ENCODE measurements around the gene SH3RF2.

The SH3RF2 gene

DNA sequence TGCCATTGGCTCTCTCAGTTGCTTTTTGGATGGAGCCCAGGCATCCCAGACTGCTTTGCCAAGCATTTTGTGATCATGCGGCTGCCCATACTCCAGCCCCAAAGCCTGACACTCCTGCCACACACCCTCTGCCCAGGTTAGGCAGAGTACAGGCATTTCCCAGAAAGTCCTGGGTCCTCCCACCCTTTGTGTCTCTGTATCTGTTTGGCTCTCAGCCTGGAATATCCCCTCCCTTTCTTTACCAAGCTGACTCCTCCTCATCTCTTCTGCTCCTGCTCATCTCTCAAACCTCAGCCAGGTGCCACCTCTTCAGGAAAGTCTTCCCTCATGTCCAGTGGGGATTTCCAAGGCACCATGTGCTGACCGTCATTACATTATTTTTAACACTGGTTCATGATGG, 14.3 kb upstream of the SH3RF2 start:
- no peak for DNase-seq (ENCODE audit: low read depth in 2 of 2)

DNA sequence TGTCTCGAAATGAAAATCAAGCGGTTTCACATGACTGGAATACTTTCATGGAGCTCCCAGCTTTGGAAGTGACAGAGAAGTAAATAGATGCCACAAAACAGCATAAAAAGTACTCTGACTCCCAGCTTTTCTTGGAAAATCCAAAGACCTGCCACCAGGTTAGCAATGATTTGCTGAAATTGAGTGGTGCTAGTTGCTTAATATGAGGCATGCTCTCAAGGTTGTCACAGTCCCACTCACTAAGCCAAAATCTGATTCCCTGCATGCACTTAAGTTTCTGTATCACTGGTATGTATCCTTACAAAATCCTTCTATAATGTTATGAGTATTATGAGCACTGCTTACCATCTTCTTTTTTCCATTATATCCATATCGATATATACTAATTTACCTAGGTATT, 13.0 kb upstream of the SH3RF2 start:
- no peak for DNase-seq (ENCODE audit: low read depth in 2 of 2)

DNA sequence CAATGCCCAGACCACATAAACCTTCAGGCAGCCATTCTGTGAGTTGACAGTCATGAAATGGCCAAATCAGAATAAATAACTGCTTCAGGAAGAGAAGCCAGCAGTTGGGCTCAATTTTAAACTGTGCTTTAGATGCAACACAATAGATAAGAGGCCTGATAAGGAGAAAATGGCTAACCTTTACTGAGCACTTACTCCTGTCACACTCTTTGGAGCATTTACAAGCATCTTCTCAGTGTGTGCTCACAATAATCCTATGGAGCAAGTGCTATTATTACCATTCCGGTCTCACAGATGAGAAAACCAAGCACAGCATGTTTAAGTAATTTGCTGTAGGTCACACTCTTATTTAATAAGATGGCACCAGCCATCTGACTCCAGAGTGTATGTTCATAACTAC, 11.5 kb upstream of the SH3RF2 start:
- DNase-seq (ENCODE audit: low read depth in 2 of 2): no peak

GRCh38 chr5:145925353-145925752, 11.0 kb upstream of the SH3RF2 start:
- no peak for DNase-seq (ENCODE audit: low read depth in 2 of 2)

- DNase-seq (ENCODE audit: low read depth in 2 of 2): no peak
Observed at GRCh38 chr5:145925803-145926202, 10.6 kb upstream of the SH3RF2 start.

GRCh38 chr5:145931718-145932117, 4.7 kb upstream of the SH3RF2 start:
- DNase-seq (ENCODE audit: low read depth in 2 of 2): no peak

DNA sequence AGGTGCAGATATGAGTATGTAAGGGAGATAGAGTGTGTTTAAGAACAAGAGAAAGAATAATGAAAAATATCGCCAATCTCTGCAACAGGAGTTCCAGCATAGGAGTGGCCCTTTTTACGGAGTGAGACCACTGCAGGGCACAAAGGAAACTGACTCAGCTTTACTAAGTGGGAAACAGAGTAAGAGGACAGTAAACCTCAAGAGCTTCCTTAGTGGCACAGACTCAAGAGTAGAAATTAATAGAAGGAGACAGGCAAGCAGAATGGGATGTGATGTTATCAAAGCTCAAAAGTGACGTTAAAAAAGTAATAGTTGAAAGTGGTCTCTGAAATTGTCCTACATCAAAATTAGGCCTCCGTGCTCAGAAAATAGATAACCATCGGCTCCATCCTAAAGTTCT, 2.1 kb upstream of the SH3RF2 start:
- no peak for DNase-seq (ENCODE audit: low read depth in 2 of 2)

DNA sequence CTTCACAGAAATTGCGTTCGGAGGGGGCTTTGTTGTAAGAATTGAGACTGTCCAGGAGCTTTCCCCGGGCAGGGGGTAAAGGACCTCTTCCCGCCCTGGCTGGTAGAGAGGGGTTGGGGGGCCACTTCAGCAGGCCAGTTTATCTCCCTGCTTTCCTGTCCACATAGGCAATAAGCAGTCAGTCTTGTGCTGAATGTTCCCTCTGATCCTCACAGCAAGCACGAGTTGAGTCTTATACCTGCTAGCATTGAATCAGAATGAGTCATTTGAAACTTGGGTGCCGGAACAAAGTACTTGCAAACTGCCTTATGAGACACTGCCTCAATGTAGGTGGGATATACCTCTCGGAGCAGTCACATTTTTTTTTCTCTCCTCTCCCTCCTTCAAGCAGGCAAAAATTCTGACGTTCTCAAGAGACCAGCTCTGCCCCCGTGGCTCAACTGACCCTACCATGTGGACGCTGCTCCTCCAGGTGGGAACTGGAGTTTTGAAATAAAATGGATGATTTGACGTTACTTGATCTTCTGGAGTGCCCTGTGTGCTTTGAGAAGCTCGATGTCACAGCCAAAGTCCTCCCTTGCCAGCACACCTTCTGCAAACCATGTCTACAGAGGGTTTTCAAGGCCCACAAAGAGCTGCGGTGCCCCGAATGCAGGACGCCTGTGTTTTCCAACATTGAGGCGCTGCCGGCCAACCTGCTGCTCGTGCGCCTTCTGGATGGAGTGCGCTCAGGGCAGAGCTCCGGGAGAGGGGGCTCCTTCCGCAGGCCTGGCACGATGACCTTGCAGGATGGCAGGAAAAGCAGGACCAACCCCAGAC, 1.3 kb downstream of the SH3RF2 start:
- no peak for DNase-seq (ENCODE audit: low read depth in 2 of 2)

- no peak for DNase-seq (ENCODE audit: low read depth in 2 of 2)
Observed at GRCh38 chr5:145938776-145939539, 2.6 kb downstream of the SH3RF2 start.

DNA sequence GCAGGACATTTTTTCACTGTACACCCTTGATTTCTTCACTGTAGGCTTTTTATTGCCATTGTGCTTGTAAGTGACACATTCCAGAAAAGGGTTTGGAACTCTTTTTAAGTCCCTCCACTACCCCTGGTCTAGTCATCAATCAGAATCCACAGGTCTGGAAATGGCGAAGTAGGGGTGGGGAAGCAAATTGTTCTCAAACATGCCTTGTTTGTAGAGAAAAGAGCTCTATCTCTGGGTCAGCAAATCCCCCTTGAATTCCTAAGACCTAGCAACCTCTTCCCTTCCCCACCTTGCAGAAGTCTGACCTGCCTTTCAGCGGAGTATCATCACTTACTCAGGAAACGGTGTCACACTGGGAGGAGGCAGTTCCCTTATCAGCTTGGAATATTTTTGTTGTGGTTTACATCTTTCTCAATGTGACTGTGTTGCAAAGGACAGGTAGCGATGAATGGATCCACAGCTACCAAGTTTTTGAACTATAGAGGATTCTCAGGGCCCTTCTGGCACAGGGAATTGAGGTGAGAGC, 3.2 kb downstream of the SH3RF2 start:
- DNase-seq (ENCODE audit: low read depth in 2 of 2): no peak

- no peak for DNase-seq (ENCODE audit: low read depth in 2 of 2)
Observed at GRCh38 chr5:145941096-145941447, 4.7 kb downstream of the SH3RF2 start.

DNA sequence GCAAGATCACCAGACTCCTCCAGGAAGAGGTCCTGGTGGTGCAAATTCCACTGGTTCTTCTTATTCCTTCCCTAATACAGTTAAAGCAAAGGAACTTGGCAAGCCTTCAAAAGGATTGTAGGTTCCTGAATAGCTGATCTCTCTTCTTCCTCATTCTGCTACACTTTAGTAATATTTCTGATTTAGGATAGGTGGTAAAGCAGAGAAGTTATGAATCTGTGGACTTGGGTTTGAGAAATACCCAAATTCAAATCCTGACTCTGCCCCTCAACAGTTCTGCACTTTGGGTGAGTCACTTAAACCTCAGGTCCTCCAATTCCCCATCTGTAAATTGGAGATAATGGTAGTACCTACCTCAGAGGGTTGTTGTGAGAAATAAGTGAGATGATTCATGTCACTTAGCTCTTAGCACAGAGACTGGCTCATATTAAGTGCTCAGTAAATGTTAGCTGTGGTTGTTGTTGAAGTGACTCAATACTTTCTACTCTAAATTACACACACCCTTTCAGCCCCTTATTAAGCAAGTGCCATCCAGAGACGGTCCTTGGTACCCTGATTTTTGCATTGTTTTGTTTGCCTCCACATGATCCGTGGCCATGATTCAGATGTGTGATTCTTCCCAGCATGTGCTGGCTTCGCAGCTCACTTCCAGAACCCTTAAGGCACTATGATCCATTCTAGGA, 5.2 kb downstream of the SH3RF2 start:
- DNase-seq (ENCODE audit: low read depth in 2 of 2): no peak

DNA sequence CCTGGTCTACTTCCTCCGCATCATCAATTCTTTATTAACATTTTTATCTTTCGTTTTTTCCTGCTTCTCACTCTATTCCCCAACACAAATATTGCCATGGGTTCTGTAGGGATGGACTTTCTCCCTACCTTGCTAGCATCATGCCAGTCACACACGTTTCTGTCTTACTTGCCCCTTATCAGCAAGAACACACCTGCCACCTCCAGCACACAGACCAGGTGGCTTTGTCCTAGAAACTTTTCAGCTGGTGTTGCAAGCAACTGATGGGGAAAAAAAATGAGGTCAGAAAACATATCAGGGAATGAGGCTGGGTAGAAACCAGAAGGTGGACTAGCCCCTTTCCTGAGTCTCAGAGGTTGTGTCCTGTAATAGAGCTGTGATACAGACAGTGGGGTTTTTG, 5.8 kb downstream of the SH3RF2 start:
- DNase-seq (ENCODE audit: low read depth in 2 of 2): no peak

GRCh38 chr5:145942749-145943148, 6.4 kb downstream of the SH3RF2 start:
- DNase-seq (ENCODE audit: low read depth in 2 of 2): no peak

- no peak for DNase-seq (ENCODE audit: low read depth in 2 of 2)
Observed at GRCh38 chr5:145943674-145944121, 7.3 kb downstream of the SH3RF2 start.

- DNase-seq (ENCODE audit: low read depth in 2 of 2): no peak
Observed at GRCh38 chr5:145944328-145944727, 8.0 kb downstream of the SH3RF2 start.

DNA sequence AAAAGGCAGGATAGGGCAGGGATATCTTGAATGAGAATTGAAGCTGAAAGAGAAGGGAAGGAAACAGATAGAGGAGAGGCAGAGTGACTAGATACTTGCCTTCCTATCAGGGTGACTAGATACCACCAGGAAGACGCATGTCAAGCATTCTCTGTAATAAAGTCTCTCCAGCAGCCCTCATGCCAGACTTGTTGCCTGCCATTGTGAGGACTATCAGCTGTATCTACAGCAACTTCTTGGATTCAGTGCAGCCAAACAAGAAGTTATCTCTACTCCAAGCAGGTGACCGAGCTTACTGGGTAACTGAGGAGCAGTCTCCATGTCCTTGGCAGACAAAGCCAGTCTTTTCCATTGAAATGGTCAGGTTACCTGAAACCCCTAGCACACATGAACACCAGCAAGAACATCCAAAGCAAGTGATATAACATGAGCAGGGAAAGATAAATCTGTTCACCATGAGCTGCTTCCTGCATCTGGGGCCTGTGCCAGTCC, 9.3 kb downstream of the SH3RF2 start:
- DNase-seq (ENCODE audit: low read depth in 2 of 2): no peak

GRCh38 chr5:145946112-145946861, 9.9 kb downstream of the SH3RF2 start:
- no peak for DNase-seq (ENCODE audit: low read depth in 2 of 2)

DNA sequence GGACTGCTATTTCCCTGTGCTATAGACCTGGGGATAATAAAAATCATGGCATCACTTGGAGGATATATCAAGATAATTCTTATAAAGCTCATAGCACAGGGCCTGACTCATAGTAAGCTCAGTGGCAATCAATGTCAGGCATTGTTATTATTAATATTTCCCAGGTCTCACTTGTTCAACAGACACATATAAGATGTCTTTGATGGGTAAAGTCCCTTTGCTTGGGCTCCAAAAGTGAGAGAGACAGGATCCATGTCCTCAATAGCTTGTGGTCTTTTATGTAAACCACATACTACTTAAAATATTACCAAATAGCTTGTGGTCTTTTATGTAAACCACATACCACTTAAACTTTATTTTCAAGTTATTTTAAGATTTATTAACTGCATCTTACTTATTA, 11.2 kb downstream of the SH3RF2 start:
- DNase-seq (ENCODE audit: low read depth in 2 of 2): no peak

DNA sequence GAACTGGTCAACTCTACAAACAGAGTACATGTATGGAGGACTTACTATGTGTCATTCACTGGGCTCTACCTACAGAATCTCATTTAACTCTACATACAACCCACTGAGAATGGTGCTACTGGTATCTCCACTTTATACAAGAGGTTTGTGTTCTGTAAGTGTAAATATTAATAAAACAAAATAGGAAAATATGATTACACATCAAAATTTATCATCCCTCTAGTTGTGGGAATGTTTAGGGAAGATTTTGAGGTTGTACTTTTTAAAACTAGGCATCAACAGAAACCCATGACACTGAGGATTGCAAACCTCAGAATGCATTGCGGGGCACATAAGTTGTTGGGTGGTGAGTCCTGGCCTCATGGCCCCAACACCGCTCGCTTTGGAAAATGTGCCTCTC, 11.7 kb downstream of the SH3RF2 start:
- no peak for DNase-seq (ENCODE audit: low read depth in 2 of 2)

GRCh38 chr5:145948921-145949320, 12.5 kb downstream of the SH3RF2 start:
- no peak for DNase-seq (ENCODE audit: low read depth in 2 of 2)

- DNase-seq (ENCODE audit: low read depth in 2 of 2): no peak
Observed at GRCh38 chr5:145949474-145949873, 13.1 kb downstream of the SH3RF2 start.
